Brain microvascular endothelial cell (primary cell): ENCODE data around the gene CFAP54.

Experiments
- DNase-seq: peaks from one replicate; pipeline ENCODE4 v3.0.0-alpha.2; 2020
- H3K27ac ChIP-seq: fragments of 250-450 bp; sonication (Bioruptor Pico); 2 replicates; pipeline ENCODE4 v1.5.1; 2020; ENCODE audit warnings: mild to moderate bottlenecking, moderate library complexity
- H3K27me3 ChIP-seq: fragments of 250-450 bp; sonication (Bioruptor Pico); replicated peaks from 2 replicates; pipeline ENCODE4 v1.5.1; 2020; ENCODE audit warnings: mild to moderate bottlenecking
- H3K36me3 ChIP-seq: fragments of 250-450 bp; sonication (Bioruptor Pico); replicated peaks from 2 replicates; pipeline ENCODE4 v1.5.1; 2020; ENCODE audit warnings: mild to moderate bottlenecking
- H3K4me3 ChIP-seq: 2 replicates; pipeline ENCODE4 v1.5.1; 2011; ENCODE audit warnings: low read depth, mild to moderate bottlenecking, control low read depth, low read length, moderate library complexity
- in situ Hi-C: cut with HindIII; loops from 2 replicates; pipeline ENCODE4 v1.10.0; 2017; ENCODE audit warnings: low sequenced_read_pairs, low pct_ligation_motif_present
- TF ChIP-seq, protein P1 (sequence below): IDR thresholded peaks from 2 replicates; pipeline ENCODE4 v1.5.1; 2011; ENCODE audit warnings: low read depth, mild to moderate bottlenecking, moderate library complexity, low read length, control low read depth, inconsistent platforms; ENCODE audit errors: missing control alignments

The CFAP54 gene

DNA sequence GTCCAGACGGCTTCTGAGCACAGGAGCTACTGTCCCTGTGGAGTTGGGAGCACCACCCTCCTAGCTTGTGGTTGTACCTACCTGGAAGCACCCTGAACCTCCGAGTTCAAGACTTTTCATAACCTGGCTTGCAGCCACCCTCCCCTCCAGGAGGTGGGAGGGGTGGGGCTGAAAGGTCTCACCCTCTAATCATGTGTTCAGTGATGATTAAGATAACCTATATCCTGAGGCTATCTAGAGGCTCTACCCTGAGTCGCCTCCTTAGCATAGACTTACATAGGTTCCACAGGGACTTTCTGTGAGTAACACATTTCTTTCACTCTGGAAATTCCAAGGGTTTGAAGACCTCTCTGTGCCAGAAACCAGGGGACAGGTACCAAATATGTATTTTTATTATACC is 146.5 kb downstream of the CFAP54 start:
- H3K27me3 ChIP-seq: no peaks in the 10 kb centered on the region
- TF ChIP-seq, protein P1, sequence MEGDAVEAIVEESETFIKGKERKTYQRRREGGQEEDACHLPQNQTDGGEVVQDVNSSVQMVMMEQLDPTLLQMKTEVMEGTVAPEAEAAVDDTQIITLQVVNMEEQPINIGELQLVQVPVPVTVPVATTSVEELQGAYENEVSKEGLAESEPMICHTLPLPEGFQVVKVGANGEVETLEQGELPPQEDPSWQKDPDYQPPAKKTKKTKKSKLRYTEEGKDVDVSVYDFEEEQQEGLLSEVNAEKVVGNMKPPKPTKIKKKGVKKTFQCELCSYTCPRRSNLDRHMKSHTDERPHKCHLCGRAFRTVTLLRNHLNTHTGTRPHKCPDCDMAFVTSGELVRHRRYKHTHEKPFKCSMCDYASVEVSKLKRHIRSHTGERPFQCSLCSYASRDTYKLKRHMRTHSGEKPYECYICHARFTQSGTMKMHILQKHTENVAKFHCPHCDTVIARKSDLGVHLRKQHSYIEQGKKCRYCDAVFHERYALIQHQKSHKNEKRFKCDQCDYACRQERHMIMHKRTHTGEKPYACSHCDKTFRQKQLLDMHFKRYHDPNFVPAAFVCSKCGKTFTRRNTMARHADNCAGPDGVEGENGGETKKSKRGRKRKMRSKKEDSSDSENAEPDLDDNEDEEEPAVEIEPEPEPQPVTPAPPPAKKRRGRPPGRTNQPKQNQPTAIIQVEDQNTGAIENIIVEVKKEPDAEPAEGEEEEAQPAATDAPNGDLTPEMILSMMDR: no peak
- H3K36me3 ChIP-seq: no peaks in the 10 kb centered on the region
- DNase-seq: no peak
- no peak overlapping the region for H3K4me3 ChIP-seq
- H3K27ac ChIP-seq: no peak overlapping the region
- in situ Hi-C loops: no loop called here

DNA sequence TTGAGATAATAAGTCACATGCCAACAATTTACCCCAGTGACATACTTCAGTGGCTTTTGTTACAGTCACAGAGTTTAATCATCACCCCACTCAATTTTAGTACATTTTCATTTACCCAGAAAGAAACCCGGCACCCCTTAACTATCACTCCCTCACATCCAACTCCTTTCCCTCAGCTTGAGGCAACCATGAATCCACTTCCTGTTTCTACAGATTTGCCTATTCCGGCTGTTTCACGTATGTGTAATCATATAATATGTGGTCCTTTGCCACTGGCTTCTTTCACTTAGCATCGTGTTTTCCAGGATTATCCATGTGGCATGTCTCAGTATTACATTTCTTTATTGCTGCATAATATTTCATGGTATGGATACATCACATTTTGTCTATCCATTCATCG is 147.5 kb downstream of the CFAP54 start:
- DNase-seq: no peak
- Histone ChIP-seq H3K4me3 (no peak overlapping the region), H3K27ac (no peak overlapping the region), H3K27me3 (no peaks in the 10 kb centered on the region), H3K36me3 (no peaks in the 10 kb centered on the region)
- in situ Hi-C loops: no loop called here
- TF ChIP-seq, protein P1: no peak

DNA sequence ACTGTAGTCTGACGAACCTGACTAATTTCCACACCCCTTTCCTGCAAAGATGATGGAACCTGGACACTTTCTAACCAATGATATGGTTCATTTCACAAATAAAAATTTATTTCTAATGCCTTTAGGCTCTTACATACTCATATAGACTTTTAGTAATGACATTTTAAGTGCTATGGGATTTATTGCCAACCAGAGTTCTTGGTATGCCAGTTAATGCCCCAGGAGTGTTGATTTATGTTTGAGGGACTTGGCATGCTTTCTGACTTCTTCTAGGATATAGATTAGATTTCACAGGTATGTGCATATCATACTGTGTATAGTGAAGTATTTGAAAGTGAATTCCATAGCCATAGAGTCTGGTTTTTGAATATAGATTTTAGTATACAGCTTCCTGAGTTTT is 159.5 kb downstream of the CFAP54 start:
- Histone ChIP-seq H3K36me3 (no peaks in the 10 kb centered on the region), H3K4me3 (no peak overlapping the region), H3K27me3 (no peaks in the 10 kb centered on the region), H3K27ac (no peak overlapping the region)
- no peak for DNase-seq
- in situ Hi-C loops: no loop called here
- TF ChIP-seq, protein P1: no peak

DNA sequence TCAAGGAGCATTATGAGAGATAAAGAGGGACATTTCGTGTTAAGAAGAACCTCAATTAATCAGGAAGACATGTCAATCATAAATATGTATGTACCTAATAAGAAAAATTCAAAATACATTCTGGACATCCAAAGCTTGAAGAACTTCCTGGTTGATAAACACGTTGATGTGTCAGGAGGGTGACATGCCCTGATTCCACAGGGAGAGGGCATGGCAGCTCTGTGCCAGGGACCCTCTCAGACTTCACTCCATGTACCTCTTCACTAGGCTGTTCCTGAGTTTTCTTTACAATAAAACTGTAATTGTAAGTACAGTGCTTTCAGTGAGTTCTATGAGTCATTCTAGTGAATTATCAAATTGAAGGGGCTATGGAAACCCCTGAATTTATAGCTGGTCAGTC is 163.5 kb downstream of the CFAP54 start:
- no peak overlapping the region for H3K27ac ChIP-seq
- H3K27me3 ChIP-seq: no peaks in the 10 kb centered on the region
- no peak overlapping the region for H3K4me3 ChIP-seq
- no peaks in the 10 kb centered on the region for H3K36me3 ChIP-seq
- no peak for DNase-seq
- TF ChIP-seq, protein P1: no peak
- in situ Hi-C loops: no loop called here

DNA sequence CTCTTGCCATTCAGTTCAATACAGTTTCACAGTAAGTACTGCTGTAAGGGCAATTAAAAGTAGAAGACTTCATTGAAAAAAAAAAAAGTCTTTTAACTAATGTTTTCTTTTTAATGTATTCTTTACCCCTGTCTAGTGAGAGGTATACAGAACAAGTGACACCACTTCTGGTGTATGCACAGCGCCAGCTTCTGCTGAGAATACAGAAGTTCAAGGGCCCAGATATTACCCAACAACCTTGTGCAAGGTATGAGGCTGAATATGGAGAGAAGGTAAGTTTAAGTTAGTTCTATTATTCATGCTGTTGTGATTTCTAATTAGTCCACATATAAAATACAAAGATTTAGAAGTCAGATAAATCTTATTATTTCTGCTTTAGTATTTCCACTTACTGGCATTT is 168.7 kb downstream of the CFAP54 start:
- DNase-seq: no peak
- H3K27me3 ChIP-seq: no peaks in the 10 kb centered on the region
- no peak overlapping the region for H3K4me3 ChIP-seq
- TF ChIP-seq, protein P1: no peak
- in situ Hi-C loops: no loop called here
- H3K27ac ChIP-seq: no peak overlapping the region
- H3K36me3 ChIP-seq: no peaks in the 10 kb centered on the region

DNA sequence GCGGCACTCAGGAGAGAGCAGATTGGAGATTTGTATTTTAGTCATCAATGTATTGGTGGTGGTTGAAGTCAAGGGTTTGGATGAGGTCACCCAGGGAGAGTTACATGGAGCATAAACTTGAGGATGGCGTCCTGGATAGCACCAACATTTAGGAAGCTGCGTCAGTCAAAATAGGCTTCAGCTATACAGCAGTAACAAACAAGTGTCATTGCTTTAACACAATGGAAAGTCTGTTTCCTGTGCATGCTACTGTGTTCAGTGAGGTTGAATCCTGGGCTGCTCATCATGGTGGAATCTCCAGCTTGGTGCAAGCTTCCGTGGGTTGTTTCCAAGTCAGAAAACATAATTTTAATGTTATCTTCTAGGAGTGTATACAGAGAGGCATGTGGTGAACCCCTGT is 180.4 kb downstream of the CFAP54 start:
- Histone ChIP-seq H3K27me3 (no peaks in the 10 kb centered on the region), H3K4me3 (no peak overlapping the region), H3K36me3 (no peaks in the 10 kb centered on the region), H3K27ac (no peak overlapping the region)
- TF ChIP-seq, protein P1: no peak
- DNase-seq: no peak
- in situ Hi-C loops: no loop called here
